Measurements from ENCODE around the gene UBE2D3.

DNA sequence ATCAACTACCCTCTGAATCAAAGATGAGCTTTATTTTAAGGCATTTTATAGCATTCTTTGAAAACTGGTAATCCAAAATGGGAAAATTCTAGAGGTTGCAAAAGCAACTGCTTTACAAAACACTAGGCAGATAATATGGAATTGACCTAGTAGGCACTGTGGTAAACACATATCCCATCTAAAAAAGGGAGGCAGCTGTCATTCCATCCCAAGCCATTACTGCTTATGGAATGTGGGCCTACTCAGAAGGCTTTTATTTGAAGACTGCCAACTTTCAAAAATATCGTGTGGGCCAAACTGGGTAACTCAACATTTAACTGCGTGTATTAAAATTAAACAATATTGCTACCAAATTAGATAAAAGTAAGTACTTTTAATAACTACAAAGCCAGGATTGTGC, 19.3 kb downstream of the UBE2D3 start:
- TF ChIP-seq EP300 (IDR thresholded peaks at IDR 0.05) (no peak), POLR2A (IDR thresholded peaks at IDR 0.05) (no peak), POLR2AphosphoS5 (IDR thresholded peaks at IDR 0.05) (no peak)
- TF ChIP-seq, protein P1, sequence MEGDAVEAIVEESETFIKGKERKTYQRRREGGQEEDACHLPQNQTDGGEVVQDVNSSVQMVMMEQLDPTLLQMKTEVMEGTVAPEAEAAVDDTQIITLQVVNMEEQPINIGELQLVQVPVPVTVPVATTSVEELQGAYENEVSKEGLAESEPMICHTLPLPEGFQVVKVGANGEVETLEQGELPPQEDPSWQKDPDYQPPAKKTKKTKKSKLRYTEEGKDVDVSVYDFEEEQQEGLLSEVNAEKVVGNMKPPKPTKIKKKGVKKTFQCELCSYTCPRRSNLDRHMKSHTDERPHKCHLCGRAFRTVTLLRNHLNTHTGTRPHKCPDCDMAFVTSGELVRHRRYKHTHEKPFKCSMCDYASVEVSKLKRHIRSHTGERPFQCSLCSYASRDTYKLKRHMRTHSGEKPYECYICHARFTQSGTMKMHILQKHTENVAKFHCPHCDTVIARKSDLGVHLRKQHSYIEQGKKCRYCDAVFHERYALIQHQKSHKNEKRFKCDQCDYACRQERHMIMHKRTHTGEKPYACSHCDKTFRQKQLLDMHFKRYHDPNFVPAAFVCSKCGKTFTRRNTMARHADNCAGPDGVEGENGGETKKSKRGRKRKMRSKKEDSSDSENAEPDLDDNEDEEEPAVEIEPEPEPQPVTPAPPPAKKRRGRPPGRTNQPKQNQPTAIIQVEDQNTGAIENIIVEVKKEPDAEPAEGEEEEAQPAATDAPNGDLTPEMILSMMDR (IDR thresholded peaks at IDR 0.05) = no peak

All from suprapubic skin (tissue), 4 donors.